PC-9 (cell line): ENCODE results near the gene EPHA2. TPM values are rescaled to one million over a fixed set of nuclear protein-coding genes. Genes with fewer than 3 reads are reported as not detected.

Experiments used
- BruUV-seq: library from RNA; stranded (reverse); fragments of 400-500 nt; replicated peaks from 2 replicates; lab custom pipeline; 2021; lab: Mats Ljungman, UMichigan
- CTCF ChIA-PET: fragments of 300-600 bp; sonication (Branson Sonifier 250); formaldehyde crosslinking; loops from one replicate; lab custom pipeline; 2022; ENCODE audit warnings: antibody characterized with exemption; lab: Charles Lee
- POLR2A ChIA-PET: fragments of 300-600 bp; sonication (Branson Sonifier 250); formaldehyde crosslinking; loops from one replicate; lab custom pipeline; 2022; ENCODE audit warnings: antibody characterized with exemption; ENCODE audit not compliant: unreplicated experiment; lab: Charles Lee
- DNase-seq, 2 experiments: peaks; one replicate each; pipeline versions ENCODE4 v3.0.0 to v3.0.0-alpha.2; 2015 to 2022; ENCODE audit warnings: mixed read lengths in 1 of 2
- H2AFZ ChIP-seq: fragments of 200-600 bp; sonication (generic); 2 replicates; pipeline ENCODE4 v1.8.1; 2017; ENCODE audit warnings: antibody characterized with exemption
- H3F3A ChIP-seq: fragments of 200-600 bp; sonication (generic); 2 replicates; pipeline ENCODE4 v1.8.1; 2017; ENCODE audit warnings: antibody characterized with exemption, mild to moderate bottlenecking, low read depth; ENCODE audit not compliant: insufficient read depth
- H3K27ac ChIP-seq: fragments of 200-600 bp; sonication (generic); 2 replicates; pipeline ENCODE4 v1.6.1; 2016; ENCODE audit warnings: mixed run types
- H3K27me3 ChIP-seq: fragments of 200-600 bp; sonication (generic); 2 replicates; pipeline ENCODE4 v1.6.1; 2016; ENCODE audit warnings: low read depth, mixed run types; ENCODE audit not compliant: insufficient read depth
- H3K36me3 ChIP-seq: fragments of 200-600 bp; sonication (generic); 2 replicates; pipeline ENCODE4 v1.6.1; 2016; ENCODE audit warnings: low read depth, mixed run types
- H3K4me1 ChIP-seq: fragments of 200-600 bp; sonication (generic); replicated peaks from 2 replicates; pipeline ENCODE4 v1.6.1; 2016; ENCODE audit warnings: mixed run types; ENCODE audit not compliant: insufficient read depth
- H3K4me2 ChIP-seq: fragments of 200-600 bp; sonication (generic); 2 replicates; pipeline ENCODE4 v1.6.1; 2017; ENCODE audit warnings: mixed run types
- H3K4me3 ChIP-seq: fragments of 200-600 bp; sonication (generic); 2 replicates; pipeline ENCODE4 v1.6.1; 2016; ENCODE audit warnings: mixed run types
- H3K79me2 ChIP-seq: fragments of 200-600 bp; sonication (generic); 2 replicates; pipeline ENCODE4 v1.6.1; 2017; ENCODE audit warnings: low read depth, mixed run types
- H3K9me2 ChIP-seq: fragments of 200-600 bp; sonication (generic); 2 replicates; pipeline ENCODE4 v1.8.1; 2017; ENCODE audit warnings: mild to moderate bottlenecking; ENCODE audit not compliant: insufficient read depth
- H3K9me3 ChIP-seq: fragments of 200-600 bp; sonication (generic); 2 replicates; pipeline ENCODE4 v1.8.1; 2016; ENCODE audit warnings: low read depth; ENCODE audit not compliant: insufficient read depth
- H4K20me1 ChIP-seq: fragments of 200-600 bp; sonication (generic); 2 replicates; pipeline ENCODE4 v1.8.1; 2017; ENCODE audit not compliant: insufficient read depth
- CTCF ChIP-seq: fragments of 200-600 bp; sonication (generic); conservative IDR thresholded peaks from 2 replicates; pipeline ENCODE4 v1.6.1; 2017; ENCODE audit warnings: mixed run types, antibody characterized with exemption, mild to moderate bottlenecking, moderate library complexity
- EZH2 ChIP-seq: fragments of 200-600 bp; sonication (generic); IDR thresholded peaks from 2 replicates; pipeline ENCODE4 v1.8.0; 2017; ENCODE audit warnings: antibody characterized with exemption, low read depth
- intact Hi-C: fragments of 100-400 bp; cut with micrococcal nuclease; formaldehyde crosslinking; loops from one replicate; pipeline ENCODE4 v1.10.0; 2022; ENCODE audit not compliant: unreplicated experiment
- total RNA-seq: library from RNA; stranded (reverse); gene quantifications from 2 replicates; pipeline ENCODE4 v1.2.3, GENCODE V29; 2021

Gene EPHA2
- total RNA-seq, 1 experiment from 2014 or later, result 48.3 TPM

GRCh38 chr1:16122916-16123315, 33.0 kb downstream of the EPHA2 start:
- Histone ChIP-seq H3K9me3 (no peaks in the 10 kb centered on the region), H3F3A (peaks cover 72% of the 10 kb centered on the region), H3K27ac (peak overlapping the region; percentile 61), H3K9me2 (no peaks in the 10 kb centered on the region), H3K4me2 (peak overlapping the region; percentile 46), H4K20me1 (peaks cover 18% of the 10 kb centered on the region), H3K36me3 (peaks cover 35% of the 10 kb centered on the region), H3K79me2 (0 out of 2 replicates have a peak, but pooled peaks cover 7% of the 10 kb centered on the region), H2AFZ (no peak overlapping the region), H3K4me3 (no peak overlapping the region), H3K4me1 (peaks cover 70% of the 10 kb centered on the region), H3K27me3 (no peaks in the 10 kb centered on the region)
- TF ChIP-seq CTCF (no peak), EZH2 (no peak)
- peak in 1 of 2 experiments; percentile 73 for DNase-seq
- ChIA-PET POLR2A (interaction anchor here (0.7 kb wide), 1 partner anchor 66 kb away, joined by 3 read pairs; no protein-coding TSS in a partner anchor), CTCF (no interaction called here)
- intact Hi-C loops, result no loop called here
- BruUV-seq, result no TSS peak

GRCh38 chr1:16122350-16122881, 33.5 kb downstream of the EPHA2 start:
- H2AFZ ChIP-seq, result no peak overlapping the region

GRCh38 chr1:16120940-16121410, 34.9 kb downstream of the EPHA2 start:
- POLR2A ChIA-PET, result interaction anchor here (0.6 to 0.7 kb wide), 4 partner anchors 21 to 45 kb away, joined by 3 to 12 read pairs (median 6); no protein-coding TSS in a partner anchor
- intact Hi-C loops, result loop anchor here (2.0 kb wide), 1 partner anchor 32 kb away; no protein-coding TSS in a partner anchor
- BruUV-seq, result no TSS peak
- H3K4me1 ChIP-seq, result peaks cover 55% of the 10 kb centered on the region
- peak overlapping the region; percentile 61 for H3K27ac ChIP-seq
- CTCF ChIA-PET, result no interaction called here
- H3F3A ChIP-seq, result peaks cover 52% of the 10 kb centered on the region
- no peak overlapping the region for H3K4me3 ChIP-seq
- no peaks in the 10 kb centered on the region for H3K9me3 ChIP-seq
- no peaks in the 10 kb centered on the region for H3K27me3 ChIP-seq
- H2AFZ ChIP-seq, result no peak overlapping the region
- no peaks in the 10 kb centered on the region for H3K9me2 ChIP-seq
- no peaks in the 10 kb centered on the region for H3K79me2 ChIP-seq
- H3K36me3 ChIP-seq, result peaks cover 19% of the 10 kb centered on the region
- H3K4me2 ChIP-seq, result peak overlapping the region; percentile 46; the same call in 1 of the 2 replicates
- no peak for TF ChIP-seq CTCF
- TF ChIP-seq EZH2, result no peak
- peak in 1 of 2 experiments; percentile 87 for DNase-seq
- H4K20me1 ChIP-seq, result peaks cover 7% of the 10 kb centered on the region; the same call in 1 of the 2 replicates

More at GRCh38 chr1:16122350-16122881, 33.5 kb downstream of the EPHA2 start:
- Histone ChIP-seq H3F3A (peaks cover 67% of the 10 kb centered on the region), H3K27ac (peak overlapping the region; percentile 61), H3K4me1 (peaks cover 69% of the 10 kb centered on the region), H3K9me3 (no peaks in the 10 kb centered on the region), H3K9me2 (no peaks in the 10 kb centered on the region), H4K20me1 (peaks cover 18% of the 10 kb centered on the region), H3K36me3 (peaks cover 33% of the 10 kb centered on the region), H3K79me2 (0 out of 2 replicates have a peak, but pooled peaks cover 7% of the 10 kb centered on the region), H3K4me3 (no peak overlapping the region), H3K4me2 (peak overlapping the region; percentile 46), H3K27me3 (no peaks in the 10 kb centered on the region)
- TF ChIP-seq EZH2, result no peak
- no peak for TF ChIP-seq CTCF
- ChIA-PET POLR2A (interaction anchor here (0.7 kb wide), 1 partner anchor 67 kb away, joined by 3 read pairs; no protein-coding TSS in a partner anchor), CTCF (interaction anchor here (0.7 kb wide), 1 partner anchor 40 kb away, joined by 3 read pairs; no protein-coding TSS in a partner anchor)
- intact Hi-C loops, result no loop called here
- DNase-seq, result peak; percentile 29 to 62
- no TSS peak for BruUV-seq
